Panc1 (cell line): ENCODE measurements around the gene TMCC1. TPM values are rescaled to one million over a fixed set of nuclear protein-coding genes. Genes with fewer than 3 reads are reported as not detected.
"Not testable (repeated sequence)": the region's sequence is repeated elsewhere in the genome, so short reads cannot be mapped to it uniquely, and the experiment has no call there.

Experiments used
- ATAC-seq: fragments of 200-7000 bp; cut with Tn5 transposase; 2 replicates; pipeline ENCODE4 v1.9.1; 2020; ENCODE audit warnings: mild to moderate bottlenecking, moderate library complexity
- BruUV-seq: library from RNA; stranded (reverse); fragments of 400-500 nt; replicated peaks from 2 replicates; lab custom pipeline; 2021; lab: Mats Ljungman, UMichigan
- CTCF ChIA-PET: fragments of 300-600 bp; sonication (Branson Sonifier 250); formaldehyde crosslinking; loops from one replicate; lab custom pipeline; 2022; ENCODE audit warnings: antibody characterized with exemption; lab: Charles Lee
- POLR2A ChIA-PET: fragments of 300-600 bp; sonication (Branson Sonifier 250); formaldehyde crosslinking; loops from one replicate; lab custom pipeline; 2022; ENCODE audit warnings: antibody characterized with exemption; lab: Charles Lee
- DNase-seq: peaks from one replicate; pipeline ENCODE4 v3.0.0-alpha.2; 2010; ENCODE audit warnings: low read depth, low spot score
- H3K27ac ChIP-seq: 2 replicates; pipeline ENCODE4 v1.5.1; 2011; ENCODE audit warnings: mild to moderate bottlenecking, low read length, inconsistent platforms
- H3K27me3 ChIP-seq: fragments of 200-500 bp; sonication (Bioruptor generic); 2 replicates; pipeline ENCODE4 v1.6.0; 2014; ENCODE audit warnings: low read length, inconsistent platforms; ENCODE audit not compliant: control insufficient read depth, insufficient read depth
- H3K36me3 ChIP-seq: fragments of 200-500 bp; sonication (Bioruptor generic); 2 replicates; pipeline ENCODE4 v1.5.1; 2014; ENCODE audit warnings: inconsistent platforms, mild to moderate bottlenecking, low read length, moderate library complexity; ENCODE audit not compliant: control insufficient read depth, insufficient read depth
- H3K4me1 ChIP-seq: 2 replicates; pipeline ENCODE4 v1.5.1; 2011; ENCODE audit warnings: inconsistent platforms, mild to moderate bottlenecking, low read length, moderate library complexity; ENCODE audit not compliant: control insufficient read depth, insufficient read depth
- H3K4me3 ChIP-seq, 2 experiments: 2 replicates each; pipeline ENCODE4 v1.5.1; 2011 to 2012; ENCODE audit warnings: low read depth in 2 of 2, low read length in 2 of 2, mild to moderate bottlenecking in 2 of 2, inconsistent platforms in 1 of 2, moderate library complexity in 1 of 2
- H3K9me3 ChIP-seq: fragments of 200-500 bp; sonication (Bioruptor generic); 2 replicates; pipeline ENCODE4 v1.5.1; 2014; ENCODE audit warnings: low read depth, mild to moderate bottlenecking, inconsistent platforms, low read length, moderate library complexity; ENCODE audit not compliant: control insufficient read depth, insufficient read depth
- CTCF ChIP-seq: fragments of 450-650 bp; IDR thresholded peaks from 2 replicates; pipeline ENCODE4 v1.5.1; 2017; ENCODE audit warnings: mild to moderate bottlenecking
- POLR2AphosphoS5 ChIP-seq: IDR thresholded peaks from 2 replicates; pipeline ENCODE4 v1.6.1; 2012; ENCODE audit warnings: mild to moderate bottlenecking, low read depth, low read length, moderate library complexity
- REST ChIP-seq, 2 experiments: IDR thresholded peaks; 2 replicates each; pipeline ENCODE4 v1.6.1; 2011 to 2012; ENCODE audit warnings: low read depth in 2 of 2, control low read depth in 1 of 2, low read length in 1 of 2, mild to moderate bottlenecking in 1 of 2, moderate library complexity in 1 of 2; ENCODE audit not compliant: insufficient read depth in 1 of 2
- SIN3A ChIP-seq: IDR thresholded peaks from 2 replicates; pipeline ENCODE4 v1.6.1; 2012; ENCODE audit warnings: low read depth, mild to moderate bottlenecking, low read length, moderate library complexity, borderline replicate concordance; ENCODE audit not compliant: insufficient read depth
- TCF7L2 ChIP-seq: IDR thresholded peaks from 2 replicates; pipeline ENCODE4 v1.6.1; 2011; ENCODE audit warnings: mild to moderate bottlenecking, low read depth, low read length, inconsistent platforms
- in situ Hi-C: cut with HindIII; loops from 2 replicates; pipeline ENCODE4 v1.10.0; 2016; ENCODE audit warnings: low sequenced_read_pairs, low pct_unique_long_range_greater_than_20kb
- intact Hi-C: fragments of 100-400 bp; cut with micrococcal nuclease; formaldehyde crosslinking; loops from one replicate; pipeline ENCODE4 v1.10.0; 2022; ENCODE audit not compliant: unreplicated experiment
- total RNA-seq: library from RNA; stranded (reverse); gene quantifications from one replicate; pipeline ENCODE4 v1.2.1, GENCODE V29; 2021; ENCODE audit not compliant: unreplicated experiment

Gene TMCC1
- total RNA-seq, 1 experiment from 2014 or later, result 33.2 TPM

- Histone ChIP-seq H3K9me3 (no peaks in the 10 kb centered on the region), H3K36me3 (no peaks in the 10 kb centered on the region), H3K4me3 (no peak overlapping the region), H3K27ac (peak overlapping the region; percentile 76), H3K4me1 (peaks cover 54% of the 10 kb centered on the region), H3K27me3 (no peaks in the 10 kb centered on the region)
- in situ Hi-C loops (no loop called here), intact Hi-C loops (no loop called here)
- no peak for TF ChIP-seq REST (IDR thresholded peaks at IDR 0.05; ENCODE audit: insufficient read depth in 1 of 2, low read depth in 2 of 2, low read length in 1 of 2)
- TF ChIP-seq CTCF, result no peak
- TF ChIP-seq POLR2AphosphoS5, result no peak
- no peak for TF ChIP-seq SIN3A
- no peak for TF ChIP-seq TCF7L2
- no peak for ATAC-seq
- no TSS peak for BruUV-seq
- no peak for DNase-seq
- POLR2A ChIA-PET, result no interaction called here
- CTCF ChIA-PET, result no interaction called here
Observed at GRCh38 chr3:129611812-129612533, 281.5 kb downstream of the TMCC1 start.

- H3K4me3 ChIP-seq, result no peak overlapping the region
- intact Hi-C loops (no loop called here), in situ Hi-C loops (no loop called here)
- POLR2A ChIA-PET, result no interaction called here
- no peaks in the 10 kb centered on the region for H3K9me3 ChIP-seq
- H3K4me1 ChIP-seq, result peaks cover 50% of the 10 kb centered on the region
- TF ChIP-seq SIN3A, result no peak
- TF ChIP-seq TCF7L2, result no peak
- no peak for TF ChIP-seq REST (IDR thresholded peaks at IDR 0.05; ENCODE audit: insufficient read depth in 1 of 2, low read depth in 2 of 2, low read length in 1 of 2)
- TF ChIP-seq CTCF, result no peak
- no peak for TF ChIP-seq POLR2AphosphoS5
- DNase-seq (no peak), ATAC-seq (no peak)
- BruUV-seq, result no TSS peak
- H3K36me3 ChIP-seq, result no peaks in the 10 kb centered on the region
- peak overlapping the region; percentile 76 for H3K27ac ChIP-seq
- H3K27me3 ChIP-seq, result no peaks in the 10 kb centered on the region
- CTCF ChIA-PET, result no interaction called here
Observed at GRCh38 chr3:129611446-129611800, 282.1 kb downstream of the TMCC1 start.

GRCh38 chr3:129610794-129611445 is 282.6 kb downstream of the TMCC1 start:
- CTCF ChIA-PET, H3K36me3 ChIP-seq, H3K9me3 ChIP-seq, ATAC-seq, H3K4me3 ChIP-seq, H3K27ac ChIP-seq, POLR2A ChIA-PET, intact Hi-C loops, H3K27me3 ChIP-seq, DNase-seq, BruUV-seq, in situ Hi-C loops: not testable (repeated sequence)
- H3K4me1 ChIP-seq, result peaks cover 46% of the 10 kb centered on the region
